ENCODE measurements around the gene PITX1.

- no peak for TF ChIP-seq CTCF (IDR thresholded peaks at IDR 0.05)
- TF ChIP-seq ZFX (IDR thresholded peaks at IDR 0.05; ENCODE audit: borderline replicate concordance) = no peak
Measured at GRCh38 chr5:134995850-134996402, 38.1 kb downstream of the PITX1 start.
